K562 (cell line): ENCODE data around the gene TENM4. TPM values are rescaled to one million over a fixed set of nuclear protein-coding genes. Genes with fewer than 3 reads are reported as not detected.

Source experiments
- ATAC-seq: fragments of 200-7000 bp; cut with Tn5 transposase; 3 replicates; pipeline ENCODE4 v1.9.1; 2020; ENCODE audit warnings: moderate library complexity
- BruUV-seq: library from RNA; stranded (reverse); fragments of 400-500 nt; replicated peaks from 2 replicates; lab custom pipeline; 2021; lab: Mats Ljungman, UMichigan
- CTCF ChIA-PET: fragments of 300-600 bp; formaldehyde crosslinking; extraction: SDS; loops from one replicate; lab custom pipeline; 2021; ENCODE audit warnings: low intra/inter-chr PET ratio; lab: Yijun Ruan, JAX
- POLR2A ChIA-PET: fragments of 300-600, 350-650 bp; sonication (Branson Sonifier 250); formaldehyde crosslinking; extraction: SDS; loops from one replicate; lab custom pipeline; 2021; ENCODE audit warnings: antibody characterized with exemption, inconsistent platforms; lab: Yijun Ruan, JAX
- DNase-seq, 4 experiments: peaks; one replicate each; pipeline versions ENCODE4 v3.0.0 to v3.0.0-alpha.2; 2011 to 2018; ENCODE audit warnings: low spot score in 3 of 4, mixed read lengths in 3 of 4; ENCODE audit errors: extremely low read depth in 1 of 4
- FAIRE-seq: peaks from 2 replicates; lab custom pipeline; 2011; peaks lifted over from hg19 to GRCh38; lab: Jason Lieb, UNC
- H2AFZ ChIP-seq: 2 replicates; pipeline ENCODE4 v1.6.0; 2011; ENCODE audit warnings: low read depth, low read length, control low read depth, inconsistent platforms
- H3K27ac ChIP-seq: fragments of 200-600 bp; 3 replicates; pipeline ENCODE4 v1.8.0; 2011; ENCODE audit warnings: low read depth, mild to moderate bottlenecking, control low read depth, inconsistent platforms, low read length, moderate library complexity, mixed read lengths; ENCODE audit errors: extremely low read depth
- H3K27me3 ChIP-seq, 2 experiments: fragments of 300-600 bp in 1 of 2; 2 replicates in 1 of 2; 3 replicates in 1 of 2; pipeline versions ENCODE4 v1.6.0 to v1.8.0; 2011; ENCODE audit warnings: inconsistent platforms in 2 of 2, low read length in 2 of 2, mild to moderate bottlenecking in 1 of 2, mixed read lengths in 1 of 2, moderate library complexity in 1 of 2; ENCODE audit not compliant: control insufficient read depth in 2 of 2, insufficient read depth in 2 of 2
- H3K36me3 ChIP-seq: fragments of 300-600 bp; 3 replicates; pipeline ENCODE4 v1.8.0; 2011; ENCODE audit warnings: mild to moderate bottlenecking, low read length, inconsistent platforms; ENCODE audit not compliant: control insufficient read depth, insufficient read depth
- H3K4me1 ChIP-seq, 2 experiments: fragments of 200-600 bp in 1 of 2; replicated peaks in 1 of 2; 2 replicates in 1 of 2; 3 replicates in 1 of 2; pipeline versions ENCODE4 v1.5.1 to v1.8.0; 2011; ENCODE audit warnings: inconsistent platforms in 2 of 2, low read length in 2 of 2, mild to moderate bottlenecking in 1 of 2, mixed read lengths in 1 of 2, moderate library complexity in 1 of 2; ENCODE audit not compliant: control insufficient read depth in 2 of 2, insufficient read depth in 2 of 2
- H3K4me2 ChIP-seq: 2 replicates; pipeline ENCODE4 v1.6.1; 2011; ENCODE audit warnings: low read length, control low read depth, inconsistent platforms, mixed read lengths; ENCODE audit not compliant: insufficient read depth
- H3K4me3 ChIP-seq: fragments of 200-600 bp; sonication (generic), shearing (Covaris generic); 2 replicates; pipeline ENCODE4 v1.5.1; 2016; ENCODE audit warnings: control low read depth, inconsistent platforms
- H3K79me2 ChIP-seq: fragments of 200-600 bp; 3 replicates; pipeline ENCODE4 v1.8.0; 2011; ENCODE audit warnings: low read length, inconsistent platforms; ENCODE audit not compliant: control insufficient read depth, insufficient read depth
- H3K9ac ChIP-seq, 2 experiments: 2 replicates each; pipeline versions ENCODE4 v1.6.0 to v1.6.1; 2011; ENCODE audit warnings: low read depth in 2 of 2, low read length in 2 of 2, control low read depth in 1 of 2, inconsistent platforms in 1 of 2, mild to moderate bottlenecking in 1 of 2, mixed read lengths in 1 of 2; ENCODE audit not compliant: insufficient read depth in 1 of 2
- H3K9me1 ChIP-seq: one replicate; pipeline ENCODE4 v1.6.0; 2011; ENCODE audit warnings: inconsistent platforms, mild to moderate bottlenecking, low read length, moderate library complexity; ENCODE audit not compliant: control insufficient read depth, insufficient read depth
- H3K9me3 ChIP-seq: replicated peaks from 2 replicates; pipeline ENCODE4 v1.5.1; 2011; ENCODE audit warnings: low read depth, low read length, inconsistent platforms; ENCODE audit not compliant: control insufficient read depth, insufficient read depth
- H4K20me1 ChIP-seq: replicated peaks from 2 replicates; pipeline ENCODE4 v1.6.1; 2011; ENCODE audit warnings: low read length, inconsistent platforms, mixed read lengths; ENCODE audit not compliant: control insufficient read depth, insufficient read depth
- KDM1A ChIP-seq, 2 experiments: fragments of 450-650 bp; IDR thresholded peaks; 2 replicates each; pipeline ENCODE4 v1.6.1; 2016; ENCODE audit warnings: mild to moderate bottlenecking in 2 of 2
- NFIX ChIP-seq: fragments of 250-450 bp; sonication (Bioruptor Pico); IDR thresholded peaks from 2 replicates; pipeline ENCODE4 v1.4.0; 2020; ENCODE audit warnings: low read depth, mild to moderate bottlenecking, moderate library complexity
- ZNF232 ChIP-seq: sonication (generic); formaldehyde crosslinking; IDR thresholded peaks from 2 replicates; pipeline ENCODE4 v1.8.0; 2022; ENCODE audit warnings: mild to moderate bottlenecking, missing genetic modification reagents
- ZNF561 ChIP-seq: fragments of 450-650 bp; formaldehyde crosslinking; conservative IDR thresholded peaks from 2 replicates; pipeline ENCODE4 v1.4.0; 2020; ENCODE audit warnings: mild to moderate bottlenecking, moderate library complexity
- ZNF584 ChIP-seq: fragments of 200-800 bp; sonication (Bioruptor generic); IDR thresholded peaks from 2 replicates; pipeline ENCODE4 v1.6.1; 2016; ENCODE audit warnings: low read depth, mild to moderate bottlenecking, missing genetic modification characterization, missing compliant biosample characterization
- ZNF644 ChIP-seq: fragments of 200-800 bp; sonication (Bioruptor generic); IDR thresholded peaks from 2 replicates; pipeline ENCODE4 v1.6.1; 2016; ENCODE audit warnings: low read depth, missing genetic modification characterization, missing compliant biosample characterization
- ZSCAN29 ChIP-seq: fragments of 450-650 bp; IDR thresholded peaks from 2 replicates; pipeline ENCODE4 v1.6.1; 2017
- WGBS: fragments of 100-300 bp; shearing (Covaris generic); methylation state at CpG from one replicate; pipeline ENCODE4 v1.1.6; 2016; ENCODE audit warnings: low coverage, mixed read lengths; ENCODE audit not compliant: insufficient coverage; ENCODE audit errors: missing lambda C conversion rate; 5-methylcytosine and 5-hydroxymethylcytosine counted together
- in situ Hi-C: fragments of 300-500 bp; cut with MboI; formaldehyde crosslinking; loops from 4 replicates; pipeline ENCODE4 v1.15.0; 2018; ENCODE audit warnings: inconsistent platforms, mixed read lengths
- intact Hi-C: fragments of 100-400 bp; cut with micrococcal nuclease; formaldehyde crosslinking; loops from 2 replicates; pipeline ENCODE4 v1.14.2; 2022
- polyA plus RNA-seq, 8 experiments: library from polyadenylated mRNA; depleted of rRNA in 4 of 8; stranded (reverse) in 5 of 8; unstranded in 3 of 8; fragments of >200 nt; fragmentation: Nextera tagmentation in 2 of 8; fragmentation: Illumina TruSeq in 1 of 8; extraction: Ambion mirVana in 2 of 8; extraction: Trizol in 1 of 8; gene quantifications; 2 replicates each; pipeline versions ENCODE4 v1.2.1 to v1.2.3, GENCODE V29; 2011 to 2014; ENCODE audit warnings: inconsistent platforms in 1 of 8, missing spikeins in 1 of 8
- total RNA-seq, 7 experiments: library from RNA; depleted of rRNA in 6 of 7; stranded (reverse); fragments of >200 nt in 6 of 7; fragmentation: Illumina TruSeq in 2 of 7; extraction: Trizol in 2 of 7; gene quantifications; 2 replicates each; pipeline versions ENCODE4 v1.2.1 to v1.2.3, GENCODE V29; 2011 to 2021; ENCODE audit warnings: low replicate concordance in 1 of 7
- TF ChIP-seq, protein P1 (sequence below): sonication (generic); formaldehyde crosslinking; IDR thresholded peaks from 2 replicates; pipeline ENCODE4 v1.8.0; 2022; ENCODE audit warnings: mild to moderate bottlenecking, missing genetic modification reagents, borderline replicate concordance
- TF ChIP-seq, protein P2 (sequence below): fragments of 450-650 bp; IDR thresholded peaks from 2 replicates; pipeline ENCODE4 v1.6.1; 2017; ENCODE audit warnings: antibody characterized with exemption, mild to moderate bottlenecking
- TF ChIP-seq, protein P3 (sequence below), 2 experiments: IDR thresholded peaks in 1 of 2; conservative IDR thresholded peaks in 1 of 2; 2 replicates each; pipeline ENCODE4 v1.6.1; 2016; ENCODE audit warnings: low read depth in 2 of 2, mild to moderate bottlenecking in 1 of 2, missing compliant biosample characterization in 1 of 2, missing genetic modification characterization in 1 of 2, moderate library complexity in 1 of 2

Gene TENM4
- total and polyA plus RNA-seq, 9 of the 15 experiments (the other 6 are each of a cell fraction or from before 2014, with no cell fraction given) = 0.16 TPM; not detected in 8

DNA sequence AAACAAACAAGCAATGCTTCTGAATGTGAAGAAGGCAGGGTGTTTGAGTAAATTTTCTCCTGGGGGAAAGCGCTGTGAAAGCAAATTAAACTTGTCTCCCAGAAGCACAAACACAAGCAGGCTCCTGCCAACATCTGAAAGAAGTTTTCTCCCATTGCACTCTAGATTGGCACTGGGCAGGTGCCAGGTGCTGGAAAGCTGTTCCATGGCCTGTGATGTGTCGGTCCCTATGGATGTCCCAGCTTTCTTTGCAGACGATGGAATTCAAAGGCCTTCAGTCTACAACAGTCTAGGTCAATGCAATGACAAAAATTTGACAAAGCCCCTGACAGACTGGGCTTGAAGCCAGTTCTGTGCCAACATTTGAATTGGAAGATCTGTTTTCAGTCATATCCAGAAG is 620.1 kb downstream of the TENM4 start:
- WGBS = 0% methylated on average over 3 of the region's 3 CpGs

More for the DNA sequence above, 620.1 kb downstream of the TENM4 start:
- Histone ChIP-seq H3K27ac (no peak overlapping the region), H3K36me3 (no peaks in the 10 kb centered on the region), H3K9me1 (no peaks in the 10 kb centered on the region), H3K4me3 (no peak overlapping the region), H3K79me2 (no peaks in the 10 kb centered on the region), H3K9ac (no peak overlapping the region), H3K4me2 (no peak overlapping the region), H3K27me3 (peaks cover 6 to 15% of the 10 kb centered on the region in 2 experiments; a peak in 4 of 5 replicates), H3K4me1 (peaks cover 0 to 6% of the 10 kb centered on the region in 2 experiments; a peak in 2 of 5 replicates), H3K9me3 (no peaks in the 10 kb centered on the region), H4K20me1 (0 out of 2 replicates have a peak, but pooled peaks cover 3% of the 10 kb centered on the region), H2AFZ (no peak overlapping the region)
- no TSS peak for BruUV-seq
- intact Hi-C loops = no loop called here
- FAIRE-seq (no peak), ATAC-seq (no peak), DNase-seq (no peak)
- TF ChIP-seq ZNF232 (CRISPR knock-in tag) (no peak), ZNF584 (CRISPR knock-in tag) (no peak), ZNF561 (CRISPR knock-in tag) (no peak), ZNF644 (no peak), ZSCAN29 (no peak), NFIX (CRISPR knock-in tag) (no peak), KDM1A (IDR thresholded peaks at IDR 0.05) (no peak)
- TF ChIP-seq, protein P1, sequence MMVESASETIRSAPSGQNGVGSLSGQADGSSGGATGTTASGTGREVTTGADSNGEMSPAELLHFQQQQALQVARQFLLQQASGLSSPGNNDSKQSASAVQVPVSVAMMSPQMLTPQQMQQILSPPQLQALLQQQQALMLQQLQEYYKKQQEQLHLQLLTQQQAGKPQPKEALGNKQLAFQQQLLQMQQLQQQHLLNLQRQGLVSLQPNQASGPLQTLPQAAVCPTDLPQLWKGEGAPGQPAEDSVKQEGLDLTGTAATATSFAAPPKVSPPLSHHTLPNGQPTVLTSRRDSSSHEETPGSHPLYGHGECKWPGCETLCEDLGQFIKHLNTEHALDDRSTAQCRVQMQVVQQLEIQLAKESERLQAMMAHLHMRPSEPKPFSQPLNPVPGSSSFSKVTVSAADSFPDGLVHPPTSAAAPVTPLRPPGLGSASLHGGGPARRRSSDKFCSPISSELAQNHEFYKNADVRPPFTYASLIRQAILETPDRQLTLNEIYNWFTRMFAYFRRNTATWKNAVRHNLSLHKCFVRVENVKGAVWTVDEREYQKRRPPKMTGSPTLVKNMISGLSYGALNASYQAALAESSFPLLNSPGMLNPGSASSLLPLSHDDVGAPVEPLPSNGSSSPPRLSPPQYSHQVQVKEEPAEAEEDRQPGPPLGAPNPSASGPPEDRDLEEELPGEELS = no peak
- TF ChIP-seq, protein P2, sequence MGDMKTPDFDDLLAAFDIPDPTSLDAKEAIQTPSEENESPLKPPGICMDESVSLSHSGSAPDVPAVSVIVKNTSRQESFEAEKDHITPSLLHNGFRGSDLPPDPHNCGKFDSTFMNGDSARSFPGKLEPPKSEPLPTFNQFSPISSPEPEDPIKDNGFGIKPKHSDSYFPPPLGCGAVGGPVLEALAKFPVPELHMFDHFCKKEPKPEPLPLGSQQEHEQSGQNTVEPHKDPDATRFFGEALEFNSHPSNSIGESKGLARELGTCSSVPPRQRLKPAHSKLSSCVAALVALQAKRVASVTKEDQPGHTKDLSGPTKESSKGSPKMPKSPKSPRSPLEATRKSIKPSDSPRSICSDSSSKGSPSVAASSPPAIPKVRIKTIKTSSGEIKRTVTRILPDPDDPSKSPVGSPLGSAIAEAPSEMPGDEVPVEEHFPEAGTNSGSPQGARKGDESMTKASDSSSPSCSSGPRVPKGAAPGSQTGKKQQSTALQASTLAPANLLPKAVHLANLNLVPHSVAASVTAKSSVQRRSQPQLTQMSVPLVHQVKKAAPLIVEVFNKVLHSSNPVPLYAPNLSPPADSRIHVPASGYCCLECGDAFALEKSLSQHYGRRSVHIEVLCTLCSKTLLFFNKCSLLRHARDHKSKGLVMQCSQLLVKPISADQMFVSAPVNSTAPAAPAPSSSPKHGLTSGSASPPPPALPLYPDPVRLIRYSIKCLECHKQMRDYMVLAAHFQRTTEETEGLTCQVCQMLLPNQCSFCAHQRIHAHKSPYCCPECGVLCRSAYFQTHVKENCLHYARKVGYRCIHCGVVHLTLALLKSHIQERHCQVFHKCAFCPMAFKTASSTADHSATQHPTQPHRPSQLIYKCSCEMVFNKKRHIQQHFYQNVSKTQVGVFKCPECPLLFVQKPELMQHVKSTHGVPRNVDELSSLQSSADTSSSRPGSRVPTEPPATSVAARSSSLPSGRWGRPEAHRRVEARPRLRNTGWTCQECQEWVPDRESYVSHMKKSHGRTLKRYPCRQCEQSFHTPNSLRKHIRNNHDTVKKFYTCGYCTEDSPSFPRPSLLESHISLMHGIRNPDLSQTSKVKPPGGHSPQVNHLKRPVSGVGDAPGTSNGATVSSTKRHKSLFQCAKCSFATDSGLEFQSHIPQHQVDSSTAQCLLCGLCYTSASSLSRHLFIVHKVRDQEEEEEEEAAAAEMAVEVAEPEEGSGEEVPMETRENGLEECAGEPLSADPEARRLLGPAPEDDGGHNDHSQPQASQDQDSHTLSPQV = no peak
- TF ChIP-seq, protein P3, sequence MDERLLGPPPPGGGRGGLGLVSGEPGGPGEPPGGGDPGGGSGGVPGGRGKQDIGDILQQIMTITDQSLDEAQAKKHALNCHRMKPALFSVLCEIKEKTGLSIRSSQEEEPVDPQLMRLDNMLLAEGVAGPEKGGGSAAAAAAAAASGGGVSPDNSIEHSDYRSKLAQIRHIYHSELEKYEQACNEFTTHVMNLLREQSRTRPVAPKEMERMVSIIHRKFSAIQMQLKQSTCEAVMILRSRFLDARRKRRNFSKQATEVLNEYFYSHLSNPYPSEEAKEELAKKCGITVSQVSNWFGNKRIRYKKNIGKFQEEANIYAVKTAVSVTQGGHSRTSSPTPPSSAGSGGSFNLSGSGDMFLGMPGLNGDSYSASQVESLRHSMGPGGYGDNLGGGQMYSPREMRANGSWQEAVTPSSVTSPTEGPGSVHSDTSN (CRISPR knock-in tag; IDR thresholded peaks at IDR 0.05; ENCODE audit: low read depth) = no peak
- TF ChIP-seq, protein P3 (tag; conservative IDR thresholded peaks at IDR 0.05; ENCODE audit: low read depth) = no peak
- POLR2A ChIA-PET = interaction anchor here (1.6 to 2.7 kb wide), 2 partner anchors 10 to 20 kb away, joined by 3 to 8 read pairs; no protein-coding TSS in a partner anchor
- in situ Hi-C loops = no loop called here
- CTCF ChIA-PET = no interaction called here
